ENCODE results near the gene PTBP1. TPM values are rescaled to one million over a fixed set of nuclear protein-coding genes. Genes with fewer than 3 reads are reported as not detected.
A peak's percentile ranks its signal among the peaks of the same experiment; 100 is the strongest.

PTBP1 gene
- polyA plus RNA-seq, 3 donors: 62.4 to 117 (median 81.6) TPM

GRCh38 chr19:798415-799075 lies 1.3 kb downstream of the PTBP1 start:
- peaks cover 57% of the 10 kb centered on the region for H4K20me1 ChIP-seq (ENCODE audit: insufficient read depth, low read length)

More at GRCh38 chr19:798415-799075, 1.3 kb downstream of the PTBP1 start:
- H2AFZ ChIP-seq (ENCODE audit: insufficient read depth, low read depth, low read length, poor library complexity, severe bottlenecking): no peak overlapping the region
- TF ChIP-seq CTCF (IDR thresholded peaks at IDR 0.05): no peak
- peak overlapping the region; percentile 85 to 97 (median 88) for H3K4me3 ChIP-seq (replicated peaks in 1 of 3; ENCODE audit: low read depth in 2 of 3, low read length in 3 of 3)
- peaks cover 63% of the 10 kb centered on the region for H3K79me2 ChIP-seq (ENCODE audit: insufficient read depth, low read length)
- H3K36me3 Mint-ChIP-seq: peaks cover 9 to 36% of the 10 kb centered on the region in 2 donors
- peaks cover 0 to 1% (median 0%) of the 10 kb centered on the region in 3 donors for H3K27me3 Mint-ChIP-seq (ENCODE audit: low read depth in 3 of 3)
- WGBS (ENCODE audit: insufficient coverage): under 1% methylated on average over 42 of the region's 44 CpGs
- H3K27ac ChIP-seq (ENCODE audit: low read depth in 1 of 2, low read length in 2 of 2): peak overlapping the region; percentile 46 to 73
- DNase-seq: no peak
- intact Hi-C loops (cut with micrococcal nuclease): loop anchor here in 1 of 2 donors (5.0 kb wide), 1 partner anchor 136 kb away; the partner anchor contains the start of gene RNF126
- H3K9me3 Mint-ChIP-seq: peaks cover 0 to 1% (median 0%) of the 10 kb centered on the region in 7 donors
- H3K36me3 ChIP-seq (replicated peaks in 1 of 2; ENCODE audit: control insufficient read depth in 1 of 2, insufficient read depth in 2 of 2, low read length in 2 of 2): peaks cover 22 to 35% of the 10 kb centered on the region in 2 donors
- no peaks in the 10 kb centered on the region for H3K27me3 ChIP-seq (ENCODE audit: control insufficient read depth in 2 of 2, insufficient read depth in 2 of 2, low read length in 2 of 2)
- H3K4me1 ChIP-seq (ENCODE audit: control insufficient read depth in 1 of 2, insufficient read depth in 2 of 2, low read length in 2 of 2): peaks cover 40 to 47% of the 10 kb centered on the region in 2 donors
- no peaks in the 10 kb centered on the region for H3K9me3 ChIP-seq (replicated peaks in 1 of 2; ENCODE audit: control insufficient read depth in 1 of 2, insufficient read depth in 1 of 2, low read length in 2 of 2)
- H3K9ac ChIP-seq (ENCODE audit: insufficient read depth, low read length, poor library complexity, severe bottlenecking): peak overlapping the region; percentile 83
- peaks cover 28% of the 10 kb centered on the region for H3K4me1 Mint-ChIP-seq
- H3K4me3 Mint-ChIP-seq: peak overlapping the region; percentile 85 to 93
- peak overlapping the region; percentile 60 to 94 (median 78) for H3K27ac Mint-ChIP-seq
- peak overlapping the region; percentile 96 for H3K4me2 ChIP-seq (replicated peaks; ENCODE audit: extremely low read depth, low read length, poor library complexity, severe bottlenecking)
